Adrenal gland (tissue), 12 donors: Measurements from ENCODE around the gene FNBP1L. TPM values are rescaled to one million over a fixed set of nuclear protein-coding genes. Genes with fewer than 3 reads are reported as not detected.

Source experiments
- DNase-seq, 7 donors: peaks; one replicate each; pipeline ENCODE4 v3.0.0-alpha.2; 2019 to 2020
- H3K27ac ChIP-seq, 5 donors: fragments of 200-600 bp; sonication (generic) in 4 of 5; 1 replicate in 3 of 5; 2 replicates in 2 of 5; pipeline versions ENCODE4 v1.5.1 to v1.8.0; 2016 to 2020; ENCODE audit warnings: mild to moderate bottlenecking in 1 of 5
- H3K27me3 ChIP-seq: fragments of 200-600 bp; 2 replicates; pipeline ENCODE4 v1.8.0; 2021
- H3K36me3 ChIP-seq, 2 donors: fragments of 200-600 bp; replicated peaks in 1 of 2; 1 replicate in 1 of 2; 2 replicates in 1 of 2; pipeline versions ENCODE4 v1.5.1 to v1.8.0; 2018 to 2022
- H3K4me1 ChIP-seq, 2 donors: fragments of 200-600 bp; replicated peaks in 1 of 2; 1 replicate in 1 of 2; 2 replicates in 1 of 2; pipeline versions ENCODE4 v1.5.1 to v1.8.0; 2018 to 2021
- H3K4me3 ChIP-seq, 4 donors: fragments of 200-600 bp; sonication (generic) in 3 of 4; one replicate each; pipeline ENCODE4 v1.5.1; 2016 to 2018
- H3K9me3 ChIP-seq, 3 donors: fragments of 200-600 bp; sonication (generic) in 1 of 3; replicated peaks in 1 of 3; 1 replicate in 2 of 3; 2 replicates in 1 of 3; pipeline versions ENCODE4 v1.5.1 to v1.8.0; 2016 to 2021
- CTCF ChIP-seq, 6 experiments: fragments of 450-650 bp in 4 of 6; fragments of 200-600 bp in 2 of 6; sonication (generic) in 1 of 6; IDR thresholded peaks; 1 replicate in 5 of 6; 2 replicates in 1 of 6; pipeline versions ENCODE4 v1.5.1 to v1.8.0; 2016 to 2021; ENCODE audit warnings: antibody characterized with exemption in 6 of 6, mild to moderate bottlenecking in 2 of 6, moderate library complexity in 1 of 6
- POLR2A ChIP-seq, 2 donors: fragments of 450-650 bp; IDR thresholded peaks; one replicate each; pipeline ENCODE4 v1.6.1; 2017; ENCODE audit warnings: antibody characterized with exemption in 2 of 2, mild to moderate bottlenecking in 2 of 2, moderate library complexity in 1 of 2
- WGBS, 4 donors: extraction: QIAGEN DNeasy Blood & Tissue Kit in 2 of 4; methylation state at CpG; one replicate each; pipeline versions ENCODE4 v1.1.5 to v1.1.7; 2013 to 2017; 5-methylcytosine and 5-hydroxymethylcytosine counted together
- intact Hi-C, 2 donors: fragments of 100-400 bp; cut with DNase I; formaldehyde crosslinking; loops; one replicate each; pipeline versions ENCODE4 v1.14.1 to v1.15.0; 2022 to 2023
- polyA plus RNA-seq, 3 donors: library from polyadenylated mRNA; stranded (reverse); fragments of 200-250 nt in 2 of 3; fragments of 350-450 nt in 1 of 3; fragmentation: Illumina TruSeq in 1 of 3; extraction: RNeasy Lipid Tissue Mini Kit (QIAGEN cat#74804) in 1 of 3; gene quantifications; one replicate each; pipeline ENCODE4 v1.2.3, GENCODE V29; 2013 to 2014
- total RNA-seq, 9 donors: library from RNA; depleted of rRNA in 4 of 9; stranded (reverse); fragments of >200 nt in 4 of 9; fragments of 120-200 nt in 1 of 9; fragmentation: NEBNext Ultra II Directional in 1 of 9; extraction: Animal tissue kit (Norgen Biotek cat#: 25700) in 1 of 9; gene quantifications; one replicate each; pipeline versions ENCODE4 v1.1.0 to v1.2.4, GENCODE V29; 2013 to 2023
- donor health status: healthy with polysubstance abuse.
- donor health status: Bipolar disorder and iron deficiency.
- donor health status: DM: yes; HTN: yes; CAD: no.
- donor health status: DM: no; HTN: no; CAD: no.
- donor health status: DM: no; HTN: no; CAD: no.
- donor health status: DM: yes; HTN: yes; CAD: no.

The FNBP1L gene
- total and polyA plus RNA-seq, 12 donors: 6.1 to 21.4 (median 14.3) TPM

DNA sequence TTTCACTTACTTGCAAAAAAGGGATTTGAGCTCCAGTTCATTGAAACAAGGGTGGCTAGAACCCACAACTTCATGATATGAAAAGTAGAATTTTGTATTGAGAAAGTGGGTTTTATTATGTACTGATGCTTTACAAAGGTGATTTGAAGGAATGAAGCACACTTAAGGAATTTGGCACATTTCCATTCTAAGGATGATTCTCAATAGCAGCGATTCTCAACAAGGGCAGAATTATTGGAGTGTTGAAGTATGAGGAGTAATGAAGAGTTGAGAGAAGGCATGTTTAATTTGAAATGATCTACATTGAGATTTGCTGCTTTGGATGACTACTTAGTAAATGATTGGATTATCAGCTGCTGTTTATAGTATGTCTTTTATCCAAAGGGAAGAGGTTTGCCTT lies 54.7 kb downstream of the FNBP1L start:
- TF ChIP-seq CTCF (IDR thresholded peaks at IDR 0.05) (no peak), POLR2A (IDR thresholded peaks at IDR 0.05) (no peak)
- Histone ChIP-seq H3K27me3 (no peaks in the 10 kb centered on the region), H3K4me3 (no peak overlapping the region), H3K9me3 (no peaks in the 10 kb centered on the region), H3K36me3 (no peaks in the 10 kb centered on the region), H3K4me1 (no peaks in the 10 kb centered on the region), H3K27ac (no peak overlapping the region)
- no peak for DNase-seq
- WGBS, 4 donors: 77 to 89% (median 85%) methylated on average over 1 of the region's 1 CpG
- intact Hi-C loops: no loop called here

GRCh38 chr1:93503163-93503562 lies 55.2 kb downstream of the FNBP1L start:
- H3K27ac ChIP-seq: no peak overlapping the region
- TF ChIP-seq CTCF (IDR thresholded peaks at IDR 0.05): no peak
- TF ChIP-seq POLR2A (IDR thresholded peaks at IDR 0.05): no peak
- H3K36me3 ChIP-seq: no peaks in the 10 kb centered on the region
- no peak overlapping the region for H3K4me3 ChIP-seq
- intact Hi-C loops: no loop called here
- no peak for DNase-seq
- no peaks in the 10 kb centered on the region for H3K27me3 ChIP-seq
- no peaks in the 10 kb centered on the region for H3K9me3 ChIP-seq
- 92 to 97% (median 95%) methylated on average over 3 of the region's 3 CpGs for WGBS, 4 donors
- no peaks in the 10 kb centered on the region for H3K4me1 ChIP-seq

GRCh38 chr1:93503816-93504215 lies 55.9 kb downstream of the FNBP1L start:
- intact Hi-C loops: no loop called here
- TF ChIP-seq CTCF (IDR thresholded peaks at IDR 0.05): no peak
- TF ChIP-seq POLR2A (IDR thresholded peaks at IDR 0.05): no peak
- no peaks in the 10 kb centered on the region for H3K36me3 ChIP-seq

GRCh38 chr1:93504247-93505033 lies 56.5 kb downstream of the FNBP1L start:
- Histone ChIP-seq H3K36me3 (no peaks in the 10 kb centered on the region), H3K27ac (no peak overlapping the region), H3K4me3 (no peak overlapping the region), H3K4me1 (no peaks in the 10 kb centered on the region), H3K27me3 (no peaks in the 10 kb centered on the region), H3K9me3 (no peaks in the 10 kb centered on the region)
- intact Hi-C loops: no loop called here
- no peak for DNase-seq
- 90 to 96% (median 94%) methylated on average over 8 of the region's 8 CpGs for WGBS, 4 donors
- TF ChIP-seq CTCF (IDR thresholded peaks at IDR 0.05): no peak
- TF ChIP-seq POLR2A (IDR thresholded peaks at IDR 0.05): no peak

More at GRCh38 chr1:93503816-93504215, 55.9 kb downstream of the FNBP1L start:
- no peak overlapping the region for H3K4me3 ChIP-seq
- no peak for DNase-seq
- H3K4me1 ChIP-seq: no peaks in the 10 kb centered on the region
- H3K27ac ChIP-seq: no peak overlapping the region
- no peaks in the 10 kb centered on the region for H3K9me3 ChIP-seq
- no peaks in the 10 kb centered on the region for H3K27me3 ChIP-seq
